ENCODE measurements around the gene LPCAT3.

DNA sequence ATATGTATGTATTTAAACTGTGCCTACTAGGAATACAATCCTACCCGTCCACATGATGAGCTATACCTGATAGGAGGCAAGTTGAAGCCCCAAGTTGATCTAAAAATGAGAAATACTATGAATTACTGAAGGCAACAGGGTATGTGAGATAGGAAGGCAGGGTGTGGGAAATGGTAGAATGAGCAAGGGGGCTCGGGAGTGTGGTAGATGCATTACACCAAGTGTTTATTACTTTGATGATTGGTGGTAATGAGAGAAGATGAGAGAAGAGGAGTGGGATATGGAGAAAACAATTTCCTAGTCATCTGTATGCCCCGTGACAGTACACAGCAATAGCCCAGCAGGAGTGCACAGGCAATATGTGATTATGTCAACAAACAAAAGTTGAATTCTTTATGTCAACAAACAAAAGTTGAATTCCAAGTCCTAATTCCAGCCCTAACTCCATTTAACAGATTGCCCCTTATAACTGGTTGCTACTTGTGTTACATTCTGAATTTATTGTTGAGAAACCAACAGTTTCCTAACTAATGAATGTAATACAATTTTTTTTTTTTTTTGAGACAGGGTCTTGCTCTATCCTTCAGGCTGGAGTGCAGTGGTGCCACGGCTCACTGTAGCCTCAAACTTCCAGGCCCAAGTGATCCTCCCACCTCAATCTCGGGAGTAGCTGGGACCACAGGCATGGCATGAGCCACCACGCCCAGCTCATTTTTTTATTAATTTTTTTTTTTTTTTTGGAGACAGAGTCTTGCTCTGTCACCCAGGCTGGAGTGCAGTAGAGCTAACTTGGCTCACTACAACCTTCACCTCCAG lies 2.5 kb downstream of the LPCAT3 start:
- TF ChIP-seq, protein P1, sequence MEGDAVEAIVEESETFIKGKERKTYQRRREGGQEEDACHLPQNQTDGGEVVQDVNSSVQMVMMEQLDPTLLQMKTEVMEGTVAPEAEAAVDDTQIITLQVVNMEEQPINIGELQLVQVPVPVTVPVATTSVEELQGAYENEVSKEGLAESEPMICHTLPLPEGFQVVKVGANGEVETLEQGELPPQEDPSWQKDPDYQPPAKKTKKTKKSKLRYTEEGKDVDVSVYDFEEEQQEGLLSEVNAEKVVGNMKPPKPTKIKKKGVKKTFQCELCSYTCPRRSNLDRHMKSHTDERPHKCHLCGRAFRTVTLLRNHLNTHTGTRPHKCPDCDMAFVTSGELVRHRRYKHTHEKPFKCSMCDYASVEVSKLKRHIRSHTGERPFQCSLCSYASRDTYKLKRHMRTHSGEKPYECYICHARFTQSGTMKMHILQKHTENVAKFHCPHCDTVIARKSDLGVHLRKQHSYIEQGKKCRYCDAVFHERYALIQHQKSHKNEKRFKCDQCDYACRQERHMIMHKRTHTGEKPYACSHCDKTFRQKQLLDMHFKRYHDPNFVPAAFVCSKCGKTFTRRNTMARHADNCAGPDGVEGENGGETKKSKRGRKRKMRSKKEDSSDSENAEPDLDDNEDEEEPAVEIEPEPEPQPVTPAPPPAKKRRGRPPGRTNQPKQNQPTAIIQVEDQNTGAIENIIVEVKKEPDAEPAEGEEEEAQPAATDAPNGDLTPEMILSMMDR (conservative IDR thresholded peaks at IDR 0.05; ENCODE audit: low read depth, low read length), result no peak
- no peak for TF ChIP-seq EZH2 (IDR thresholded peaks at IDR 0.05; ENCODE audit: low read length, unreplicated experiment)

All from PC-3 (cell line).